Uterus (tissue), 4 donors: Measurements from ENCODE around the gene BRF1. TPM values are rescaled to one million over a fixed set of nuclear protein-coding genes. Genes with fewer than 3 reads are reported as not detected.

Experiments used
- DNase-seq, 2 donors: peaks; one replicate each; pipeline ENCODE4 v3.0.0-alpha.2; 2019 to 2020
- H3K27ac ChIP-seq, 2 donors: fragments of 200-600 bp; sonication (generic); 1 replicate in 1 of 2; 2 replicates in 1 of 2; pipeline ENCODE4 v1.5.1; 2016 to 2018
- H3K27me3 ChIP-seq, 2 donors: fragments of 200-600 bp; sonication (generic); one replicate each; pipeline ENCODE4 v1.5.1; 2018 to 2019; ENCODE audit warnings: control low read depth in 1 of 2
- H3K36me3 ChIP-seq, 2 donors: fragments of 200-600 bp; sonication (generic); one replicate each; pipeline ENCODE4 v1.5.1; 2019; ENCODE audit warnings: control low read depth in 1 of 2
- H3K4me1 ChIP-seq, 2 donors: fragments of 200-600 bp; sonication (generic); one replicate each; pipeline ENCODE4 v1.5.1; 2018 to 2019; ENCODE audit warnings: control low read depth in 1 of 2
- H3K4me3 ChIP-seq, 2 donors: fragments of 200-600 bp; sonication (generic); 1 replicate in 1 of 2; 2 replicates in 1 of 2; pipeline ENCODE4 v1.5.1; 2018 to 2019; ENCODE audit warnings: mild to moderate bottlenecking in 1 of 2
- H3K9me3 ChIP-seq, 2 donors: fragments of 200-600 bp; sonication (generic); one replicate each; pipeline ENCODE4 v1.5.1; 2019; ENCODE audit warnings: control low read depth in 1 of 2
- POLR2A ChIP-seq, 2 donors: fragments of 450-650 bp; IDR thresholded peaks; one replicate each; pipeline ENCODE4 v1.6.1; 2016; ENCODE audit warnings: antibody characterized with exemption in 2 of 2, mild to moderate bottlenecking in 1 of 2, moderate library complexity in 1 of 2
- intact Hi-C: fragments of 100-400 bp; cut with DNase I; formaldehyde crosslinking; loops from one replicate; pipeline ENCODE4 v1.15.1; 2023; ENCODE audit warnings: low total_unique reads
- total RNA-seq, 4 donors: library from RNA; depleted of rRNA in 3 of 4; stranded (reverse); fragments of >200 nt in 3 of 4; gene quantifications; one replicate each; pipeline versions ENCODE4 v1.1.0 to v1.2.4, GENCODE V29; 2014 to 2023
- TF ChIP-seq, protein P1 (sequence below), 4 experiments: fragments of 200-600 bp in 2 of 4; fragments of 450-650 bp in 2 of 4; sonication (generic) in 2 of 4; IDR thresholded peaks; one replicate each; pipeline ENCODE4 v1.5.1; 2016 to 2019; ENCODE audit warnings: antibody characterized with exemption in 4 of 4, mild to moderate bottlenecking in 2 of 4, moderate library complexity in 1 of 4
- donor health status: DM: yes; HTN: yes; CAD: no.

The BRF1 gene
- total RNA-seq, 4 donors from 2014 or later, result 9.7 to 77.7 (median 61.3) TPM

- Histone ChIP-seq H3K27me3 (no peaks in the 10 kb centered on the region), H3K27ac (peak overlapping the region; percentile 64 to 87), H3K4me3 (peak overlapping the region; percentile 19 to 54), H3K9me3 (no peaks in the 10 kb centered on the region), H3K4me1 (no peaks in the 10 kb centered on the region), H3K36me3 (no peaks in the 10 kb centered on the region)
- TF ChIP-seq, protein P1, sequence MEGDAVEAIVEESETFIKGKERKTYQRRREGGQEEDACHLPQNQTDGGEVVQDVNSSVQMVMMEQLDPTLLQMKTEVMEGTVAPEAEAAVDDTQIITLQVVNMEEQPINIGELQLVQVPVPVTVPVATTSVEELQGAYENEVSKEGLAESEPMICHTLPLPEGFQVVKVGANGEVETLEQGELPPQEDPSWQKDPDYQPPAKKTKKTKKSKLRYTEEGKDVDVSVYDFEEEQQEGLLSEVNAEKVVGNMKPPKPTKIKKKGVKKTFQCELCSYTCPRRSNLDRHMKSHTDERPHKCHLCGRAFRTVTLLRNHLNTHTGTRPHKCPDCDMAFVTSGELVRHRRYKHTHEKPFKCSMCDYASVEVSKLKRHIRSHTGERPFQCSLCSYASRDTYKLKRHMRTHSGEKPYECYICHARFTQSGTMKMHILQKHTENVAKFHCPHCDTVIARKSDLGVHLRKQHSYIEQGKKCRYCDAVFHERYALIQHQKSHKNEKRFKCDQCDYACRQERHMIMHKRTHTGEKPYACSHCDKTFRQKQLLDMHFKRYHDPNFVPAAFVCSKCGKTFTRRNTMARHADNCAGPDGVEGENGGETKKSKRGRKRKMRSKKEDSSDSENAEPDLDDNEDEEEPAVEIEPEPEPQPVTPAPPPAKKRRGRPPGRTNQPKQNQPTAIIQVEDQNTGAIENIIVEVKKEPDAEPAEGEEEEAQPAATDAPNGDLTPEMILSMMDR (IDR thresholded peaks at IDR 0.05), result no peak
- no peak for TF ChIP-seq POLR2A (IDR thresholded peaks at IDR 0.05)
- DNase-seq, result no peak
- intact Hi-C loops, result no loop called here
Observed at GRCh38 chr14:105247715-105248367, 53.0 kb downstream of the BRF1 start.

- Histone ChIP-seq H3K36me3 (no peaks in the 10 kb centered on the region), H3K4me3 (no peak overlapping the region), H3K9me3 (no peaks in the 10 kb centered on the region), H3K4me1 (no peaks in the 10 kb centered on the region), H3K27me3 (no peaks in the 10 kb centered on the region), H3K27ac (no peak overlapping the region)
- intact Hi-C loops, result no loop called here
- TF ChIP-seq, protein P1 (IDR thresholded peaks at IDR 0.05), result no peak
- no peak for TF ChIP-seq POLR2A (IDR thresholded peaks at IDR 0.05)
- DNase-seq, result no peak
Observed at GRCh38 chr14:105247026-105247425, 53.8 kb downstream of the BRF1 start.

DNA sequence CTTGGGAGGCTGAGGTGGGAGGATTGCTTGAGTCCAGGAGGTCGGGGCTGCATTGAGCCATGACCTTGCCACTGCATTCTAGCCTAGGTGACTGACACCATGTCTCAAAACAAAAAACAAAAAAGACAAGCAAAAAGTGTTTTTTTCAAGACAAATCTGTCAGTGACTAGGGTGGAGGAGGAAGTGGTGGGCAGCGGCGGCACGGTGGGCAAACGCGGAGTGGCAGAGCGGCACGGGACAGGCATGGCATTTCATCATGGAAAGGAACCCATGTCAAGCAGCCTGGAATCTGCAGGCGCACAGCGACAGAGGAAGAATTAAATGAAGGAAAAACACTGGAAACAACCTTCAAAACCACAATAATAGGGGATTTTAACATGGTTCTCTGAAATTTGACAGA, 56.5 kb downstream of the BRF1 start:
- Histone ChIP-seq H3K27ac (no peak overlapping the region), H3K4me3 (no peak overlapping the region), H3K4me1 (no peaks in the 10 kb centered on the region), H3K27me3 (no peaks in the 10 kb centered on the region), H3K36me3 (no peaks in the 10 kb centered on the region), H3K9me3 (no peaks in the 10 kb centered on the region)
- TF ChIP-seq, protein P1 (IDR thresholded peaks at IDR 0.05), result no peak
- TF ChIP-seq POLR2A (IDR thresholded peaks at IDR 0.05), result no peak
- intact Hi-C loops, result no loop called here
- DNase-seq, result no peak

DNA sequence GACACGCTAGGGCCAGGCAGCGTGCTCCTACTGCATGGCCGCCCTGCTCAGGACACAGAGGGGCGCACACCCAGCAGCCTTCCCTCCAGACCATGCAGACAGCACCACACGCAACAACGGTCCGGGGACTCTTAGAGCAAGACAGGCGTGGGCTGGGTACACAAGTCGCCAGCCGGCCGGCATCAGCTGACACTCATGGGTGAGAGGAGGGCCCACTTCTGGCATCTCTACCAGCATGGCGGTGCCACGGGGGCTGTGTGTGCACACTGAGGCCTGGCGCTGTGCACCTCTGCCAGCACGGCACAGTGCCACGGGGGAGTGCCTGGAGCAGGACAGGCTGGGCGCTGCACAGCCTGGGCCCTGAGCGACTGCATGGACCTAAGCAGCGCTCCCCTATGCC, 59.2 kb downstream of the BRF1 start:
- H3K27me3 ChIP-seq, result no peaks in the 10 kb centered on the region
- no peak for TF ChIP-seq POLR2A (IDR thresholded peaks at IDR 0.05)
- TF ChIP-seq, protein P1 (IDR thresholded peaks at IDR 0.05), result no peak
- intact Hi-C loops, result no loop called here

GRCh38 chr14:105240811-105241576, 59.8 kb downstream of the BRF1 start:
- intact Hi-C loops, result no loop called here
- no peaks in the 10 kb centered on the region for H3K4me1 ChIP-seq
- TF ChIP-seq, protein P1 (IDR thresholded peaks at IDR 0.05), result no peak
- no peak for TF ChIP-seq POLR2A (IDR thresholded peaks at IDR 0.05)
- H3K4me3 ChIP-seq, result no peak overlapping the region
- H3K36me3 ChIP-seq, result no peaks in the 10 kb centered on the region
- H3K9me3 ChIP-seq, result no peaks in the 10 kb centered on the region
- DNase-seq, result no peak
- H3K27me3 ChIP-seq, result no peaks in the 10 kb centered on the region
- H3K27ac ChIP-seq, result no peak overlapping the region

More for the DNA sequence above, 59.2 kb downstream of the BRF1 start:
- Histone ChIP-seq H3K4me1 (no peaks in the 10 kb centered on the region), H3K9me3 (no peaks in the 10 kb centered on the region), H3K36me3 (no peaks in the 10 kb centered on the region), H3K27ac (no peak overlapping the region), H3K4me3 (no peak overlapping the region)
- no peak for DNase-seq
